Common myeloid progenitor, CD34-positive (primary cell): ENCODE results near the gene FAM163A.
"Not testable (repeated sequence)": the region's sequence is repeated elsewhere in the genome, so short reads cannot be mapped to it uniquely, and the experiment has no call there.

ENCODE experiments used
- CTCF ChIA-PET: fragments of 350-600 bp; sonication (Branson Sonifier 250); formaldehyde crosslinking; loops from one replicate; lab custom pipeline; 2021; ENCODE audit warnings: antibody characterized with exemption; lab: Charles Lee
- POLR2A ChIA-PET: fragments of 350-600 bp; sonication (Branson Sonifier 250); formaldehyde crosslinking; loops from one replicate; lab custom pipeline; 2021; ENCODE audit warnings: antibody characterized with exemption; lab: Charles Lee
- DNase-seq, 3 donors: peaks; one replicate each; pipeline versions ENCODE4 v3.0.0 to v3.0.0-alpha.2; 2013
- H3K27ac ChIP-seq, 2 experiments: 1 replicate in 1 of 2; 2 replicates in 1 of 2; pipeline ENCODE4 v1.7.0; 2013; ENCODE audit warnings: inconsistent platforms in 2 of 2, low read length in 2 of 2, mild to moderate bottlenecking in 2 of 2, low read depth in 1 of 2, moderate library complexity in 1 of 2; ENCODE audit not compliant: severe bottlenecking in 2 of 2, insufficient read depth in 1 of 2, poor library complexity in 1 of 2
- H3K27me3 ChIP-seq, 5 experiments: replicated peaks in 2 of 5; 1 replicate in 3 of 5; 2 replicates in 2 of 5; pipeline versions ENCODE4 v1.6.1 to v1.7.0; 2013; ENCODE audit warnings: low read length in 4 of 5, mild to moderate bottlenecking in 2 of 5, moderate library complexity in 2 of 5, inconsistent platforms in 1 of 5; ENCODE audit not compliant: insufficient read depth in 5 of 5, control insufficient read depth in 4 of 5
- H3K36me3 ChIP-seq, 4 experiments: 1 replicate in 2 of 4; 2 replicates in 2 of 4; pipeline versions ENCODE4 v1.6.1 to v1.7.0; 2013; ENCODE audit warnings: low read length in 3 of 4, control low read depth in 1 of 4, mild to moderate bottlenecking in 1 of 4; ENCODE audit not compliant: control insufficient read depth in 4 of 4, insufficient read depth in 4 of 4
- H3K4me1 ChIP-seq, 4 experiments: 1 replicate in 3 of 4; 2 replicates in 1 of 4; pipeline versions ENCODE4 v1.6.1 to v1.7.1; 2013; ENCODE audit warnings: low read length in 3 of 4, mild to moderate bottlenecking in 3 of 4, control low read depth in 1 of 4, inconsistent platforms in 1 of 4, moderate library complexity in 1 of 4; ENCODE audit not compliant: control insufficient read depth in 4 of 4, insufficient read depth in 4 of 4; ENCODE audit errors: control extremely low read depth in 1 of 4
- H3K4me3 ChIP-seq, 7 experiments: 1 replicate in 4 of 7; 2 replicates in 3 of 7; pipeline versions ENCODE4 v1.5.1 to v1.7.0; 2013; ENCODE audit warnings: mild to moderate bottlenecking in 7 of 7, low read length in 6 of 7, moderate library complexity in 6 of 7, inconsistent platforms in 2 of 7, low read depth in 2 of 7, control low read depth in 1 of 7; ENCODE audit not compliant: insufficient read depth in 4 of 7, control insufficient read depth in 1 of 7; ENCODE audit errors: extremely low read depth in 1 of 7
- H3K9me3 ChIP-seq, 5 experiments: 1 replicate in 4 of 5; 2 replicates in 1 of 5; pipeline versions ENCODE4 v1.6.1 to v1.7.1; 2013; ENCODE audit warnings: low read length in 4 of 5, mild to moderate bottlenecking in 2 of 5, inconsistent platforms in 1 of 5, low read depth in 1 of 5, moderate library complexity in 1 of 5; ENCODE audit not compliant: control insufficient read depth in 4 of 5, insufficient read depth in 2 of 5; ENCODE audit errors: control extremely low read depth in 1 of 5
- WGBS: methylation state at CpG from one replicate; pipeline ENCODE4 v1.1.5; 2013; ENCODE audit not compliant: insufficient coverage; 5-methylcytosine and 5-hydroxymethylcytosine counted together

FAM163A gene

GRCh38 chr1:179798864-179799516 is 55.9 kb downstream of the FAM163A start:
- Histone ChIP-seq H3K36me3 (no peaks in the 10 kb centered on the region), H3K4me3 (no peak overlapping the region), H3K27ac (no peak overlapping the region), H3K27me3 (peaks cover 0 to 6% (median 0%) of the 10 kb centered on the region in 5 experiments), H3K9me3 (no peaks in the 10 kb centered on the region), H3K4me1 (no peaks in the 10 kb centered on the region)
- 100% methylated on average over 6 of the region's 6 CpGs for WGBS
- DNase-seq, result no peak
- CTCF ChIA-PET, result interaction anchor here (2.3 to 3.0 kb wide), 2 partner anchors 11 kb away, joined by 14 to 23 read pairs; no protein-coding TSS in a partner anchor
- POLR2A ChIA-PET, result no interaction called here

GRCh38 chr1:179800481-179800880 is 57.4 kb downstream of the FAM163A start:
- no peak overlapping the region for H3K4me3 ChIP-seq
- no peak overlapping the region for H3K27ac ChIP-seq
- WGBS, result no CpG with 5 or more reads among the region's 4 CpGs
- H3K36me3 ChIP-seq, result no peaks in the 10 kb centered on the region
- H3K9me3 ChIP-seq, result no peaks in the 10 kb centered on the region
- H3K4me1 ChIP-seq, result no peaks in the 10 kb centered on the region
- DNase-seq, result no peak
- CTCF ChIA-PET, result interaction anchor here (0.9 to 2.3 kb wide), 4 partner anchors 9 to 94 kb away, joined by 3 to 14 read pairs (median 4); no protein-coding TSS in a partner anchor
- POLR2A ChIA-PET, result no interaction called here
- H3K27me3 ChIP-seq, result peaks cover 0 to 4% (median 0%) of the 10 kb centered on the region in 5 experiments

- ChIA-PET CTCF (no interaction called here), POLR2A (no interaction called here)
- Histone ChIP-seq H3K27ac (no peak overlapping the region), H3K27me3 (peaks cover 0 to 3% (median 0%) of the 10 kb centered on the region in 5 experiments), H3K4me3 (no peak overlapping the region), H3K4me1 (no peaks in the 10 kb centered on the region), H3K36me3 (no peaks in the 10 kb centered on the region), H3K9me3 (no peaks in the 10 kb centered on the region)
- no peak for DNase-seq
- 62% methylated on average over 5 of the region's 6 CpGs for WGBS
These were observed 60.0 kb downstream of the FAM163A start for GRCh38 chr1:179803104-179803503.

- H3K27me3 ChIP-seq, result peaks cover 0 to 3% (median 0%) of the 10 kb centered on the region in 5 experiments
- POLR2A ChIA-PET, result no interaction called here
- no peaks in the 10 kb centered on the region for H3K9me3 ChIP-seq
- no peaks in the 10 kb centered on the region for H3K4me1 ChIP-seq
- WGBS, result 100% methylated on average over 1 of the region's 1 CpG
- H3K4me3 ChIP-seq, result no peak overlapping the region
- DNase-seq, result no peak
- no peak overlapping the region for H3K27ac ChIP-seq
- CTCF ChIA-PET, result interaction anchor here (2.8 to 16.4 kb wide), 2 partner anchors 10 to 99 kb away, joined by 17 to 561 read pairs; no protein-coding TSS in a partner anchor
- H3K36me3 ChIP-seq, result no peaks in the 10 kb centered on the region
These were observed 60.8 kb downstream of the FAM163A start for GRCh38 chr1:179803918-179804317.

- H3K27ac ChIP-seq, H3K4me1 ChIP-seq, POLR2A ChIA-PET, H3K27me3 ChIP-seq, H3K36me3 ChIP-seq, DNase-seq, H3K9me3 ChIP-seq, H3K4me3 ChIP-seq: not testable (repeated sequence)
- WGBS, result no CpG with 5 or more reads among the region's 2 CpGs
- CTCF ChIA-PET, result interaction anchor here (2.8 to 16.4 kb wide), 2 partner anchors 10 to 99 kb away, joined by 17 to 561 read pairs; no protein-coding TSS in a partner anchor
These were observed 61.3 kb downstream of the FAM163A start for GRCh38 chr1:179804417-179804816.

- Histone ChIP-seq H3K27me3 (peaks cover 0 to 3% (median 0%) of the 10 kb centered on the region in 5 experiments), H3K4me3 (no peak overlapping the region), H3K27ac (no peak overlapping the region), H3K9me3 (no peaks in the 10 kb centered on the region), H3K36me3 (no peaks in the 10 kb centered on the region), H3K4me1 (no peaks in the 10 kb centered on the region)
- WGBS, result 95% methylated on average over 13 of the region's 19 CpGs
- ChIA-PET POLR2A (interaction anchor here (0.6 kb wide), 3 partner anchors 10 to 1708 kb away, joined by 3 to 6 read pairs (median 4); no protein-coding TSS in a partner anchor), CTCF (interaction anchor here (2.8 to 16.4 kb wide), 2 partner anchors 9 to 101 kb away, joined by 17 to 561 read pairs; no protein-coding TSS in a partner anchor)
- DNase-seq, result no peak
These were observed 62.5 kb downstream of the FAM163A start for GRCh38 chr1:179805291-179806195.
